GM06990 (cell line): ENCODE measurements around the gene FAM83G.
A peak's percentile ranks its signal among the peaks of the same experiment; 100 is the strongest.

Experiments
- DNase-seq: peaks from one replicate; pipeline ENCODE4 v3.0.0-alpha.2; 2011; ENCODE audit not compliant: insufficient read length; ENCODE audit errors: extremely low read depth
- H3K27me3 ChIP-seq: replicated peaks from 2 replicates; pipeline ENCODE4 v1.6.0; 2011; ENCODE audit warnings: low read length; ENCODE audit not compliant: control insufficient read depth, insufficient read depth
- H3K36me3 ChIP-seq: 2 replicates; pipeline ENCODE4 v1.5.1; 2011; ENCODE audit warnings: low read length; ENCODE audit not compliant: control insufficient read depth, insufficient read depth
- H3K4me3 ChIP-seq: replicated peaks from 2 replicates; pipeline ENCODE4 v1.5.1; 2011; ENCODE audit warnings: low read depth, mild to moderate bottlenecking, control low read depth, low read length
- TF ChIP-seq, protein P1 (sequence below): IDR thresholded peaks from 2 replicates; pipeline ENCODE4 v1.5.1; 2011; ENCODE audit warnings: low read length, control low read depth, mild to moderate bottlenecking, inconsistent platforms; ENCODE audit not compliant: insufficient read depth, poor library complexity, severe bottlenecking

Gene FAM83G

GRCh38 chr17:18993905-18994526, 10.5 kb downstream of the FAM83G start:
- Histone ChIP-seq H3K4me3 (no peak overlapping the region), H3K36me3 (peaks cover 11% of the 10 kb centered on the region), H3K27me3 (no peaks in the 10 kb centered on the region)
- no peak for DNase-seq
- TF ChIP-seq, protein P1, sequence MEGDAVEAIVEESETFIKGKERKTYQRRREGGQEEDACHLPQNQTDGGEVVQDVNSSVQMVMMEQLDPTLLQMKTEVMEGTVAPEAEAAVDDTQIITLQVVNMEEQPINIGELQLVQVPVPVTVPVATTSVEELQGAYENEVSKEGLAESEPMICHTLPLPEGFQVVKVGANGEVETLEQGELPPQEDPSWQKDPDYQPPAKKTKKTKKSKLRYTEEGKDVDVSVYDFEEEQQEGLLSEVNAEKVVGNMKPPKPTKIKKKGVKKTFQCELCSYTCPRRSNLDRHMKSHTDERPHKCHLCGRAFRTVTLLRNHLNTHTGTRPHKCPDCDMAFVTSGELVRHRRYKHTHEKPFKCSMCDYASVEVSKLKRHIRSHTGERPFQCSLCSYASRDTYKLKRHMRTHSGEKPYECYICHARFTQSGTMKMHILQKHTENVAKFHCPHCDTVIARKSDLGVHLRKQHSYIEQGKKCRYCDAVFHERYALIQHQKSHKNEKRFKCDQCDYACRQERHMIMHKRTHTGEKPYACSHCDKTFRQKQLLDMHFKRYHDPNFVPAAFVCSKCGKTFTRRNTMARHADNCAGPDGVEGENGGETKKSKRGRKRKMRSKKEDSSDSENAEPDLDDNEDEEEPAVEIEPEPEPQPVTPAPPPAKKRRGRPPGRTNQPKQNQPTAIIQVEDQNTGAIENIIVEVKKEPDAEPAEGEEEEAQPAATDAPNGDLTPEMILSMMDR, result no peak

DNA sequence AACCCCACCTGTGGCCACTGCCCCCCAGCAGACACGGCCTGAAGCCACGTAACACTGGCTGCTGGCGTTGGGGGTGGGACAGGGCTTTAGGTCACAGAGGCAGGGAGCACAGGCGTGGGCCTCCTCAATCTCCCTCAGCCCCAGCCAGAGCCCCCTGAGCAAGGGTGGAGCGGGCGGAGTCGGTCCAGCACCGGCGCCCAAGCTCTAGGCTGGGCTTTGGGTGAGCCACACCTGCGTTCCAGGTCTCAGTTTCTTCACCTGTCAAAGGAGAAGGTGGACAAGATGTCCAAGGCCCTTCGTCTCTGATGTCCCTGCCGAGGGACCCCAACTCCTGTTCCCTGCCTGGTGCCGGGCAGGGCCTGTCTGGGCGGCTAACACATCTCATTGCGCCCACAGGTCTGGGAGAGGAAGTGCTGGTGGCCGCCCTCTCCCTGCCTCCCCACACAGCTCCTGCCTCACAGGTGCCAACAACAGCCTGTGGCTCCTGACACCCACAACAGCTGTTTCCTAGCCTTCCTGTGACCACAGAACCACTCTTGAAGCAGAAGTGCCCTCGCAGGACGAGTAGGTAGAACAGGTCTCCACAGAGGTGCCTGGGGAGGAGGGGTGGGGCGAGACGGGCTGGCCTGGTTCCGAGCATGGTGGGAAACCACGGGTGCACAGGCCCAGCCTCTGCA, 12.0 kb downstream of the FAM83G start:
- Histone ChIP-seq H3K4me3 (no peak overlapping the region), H3K36me3 (peaks cover 12% of the 10 kb centered on the region), H3K27me3 (no peaks in the 10 kb centered on the region)
- DNase-seq, result peak; percentile 51
- TF ChIP-seq, protein P1, result no peak

GRCh38 chr17:18991531-18992315, 12.8 kb downstream of the FAM83G start:
- TF ChIP-seq, protein P1, result no peak
- no peak for DNase-seq
- H3K36me3 ChIP-seq, result peaks cover 17% of the 10 kb centered on the region
- H3K4me3 ChIP-seq, result no peak overlapping the region
- H3K27me3 ChIP-seq, result no peaks in the 10 kb centered on the region

GRCh38 chr17:18990331-18990730, 14.2 kb downstream of the FAM83G start:
- Histone ChIP-seq H3K36me3 (peaks cover 15% of the 10 kb centered on the region), H3K27me3 (no peaks in the 10 kb centered on the region), H3K4me3 (no peak overlapping the region)
- TF ChIP-seq, protein P1, result no peak
- DNase-seq, result no peak

DNA sequence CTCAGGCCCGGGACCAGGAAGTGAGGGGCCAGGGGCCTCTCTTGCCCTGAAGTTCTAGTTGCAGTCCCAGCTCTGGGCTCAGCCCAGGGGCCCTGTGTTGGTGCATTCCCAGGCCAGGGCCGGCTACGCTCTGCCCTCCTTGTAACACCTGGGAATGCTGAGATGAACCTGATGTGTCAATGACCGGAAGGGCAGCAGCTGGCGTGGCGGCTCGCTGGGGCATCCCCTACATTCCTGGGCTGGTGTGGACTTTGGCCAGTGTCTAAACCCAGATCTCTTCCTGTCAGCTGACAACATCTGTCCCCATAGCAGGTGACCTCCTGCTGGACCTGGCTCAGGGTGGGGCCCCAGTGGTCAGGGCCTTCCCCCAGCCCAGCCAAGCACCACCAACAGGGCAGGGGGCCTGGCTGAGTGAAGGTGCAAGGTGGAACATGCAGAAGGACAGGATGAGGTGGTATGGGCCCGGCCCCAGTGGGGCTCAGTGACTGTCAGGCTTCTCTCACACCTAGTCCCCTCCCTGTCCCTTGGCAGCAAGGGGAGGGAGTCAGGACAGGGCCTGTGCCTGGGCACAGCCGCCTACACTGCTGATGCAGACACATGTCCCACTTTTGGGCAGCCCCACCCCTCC, 15.9 kb downstream of the FAM83G start:
- H3K36me3 ChIP-seq, result peaks cover 16% of the 10 kb centered on the region
- TF ChIP-seq, protein P1, result no peak

More for the DNA sequence above, 15.9 kb downstream of the FAM83G start:
- no peak for DNase-seq
- Histone ChIP-seq H3K27me3 (no peaks in the 10 kb centered on the region), H3K4me3 (no peak overlapping the region)
